Colon (tissue), 2 donors: ENCODE results near the gene RNF212.
A peak's percentile ranks its signal among the peaks of the same experiment; 100 is the strongest.
"Not testable (repeated sequence)": the region's sequence is repeated elsewhere in the genome, so short reads cannot be mapped to it uniquely, and the experiment has no call there.

ENCODE experiments used
- FAIRE-seq: peaks from 2 replicates; lab custom pipeline; 2012; peaks lifted over from hg19 to GRCh38; lab: Jason Lieb, UNC
- donor health status: control.
- donor health status: control.

RNF212 gene

GRCh38 chr4:1113311-1114009 is at the start of gene RNF212:
TSS of gene RNF212 (minus strand) at chr4:1113564. CDS start at chr4:1113464, 100 bp downstream.
- FAIRE-seq, result no peak

- no peak for FAIRE-seq
Measured at GRCh38 chr4:1160351-1160750, 47.0 kb upstream of the RNF212 start.

- FAIRE-seq, result no peak
Measured at GRCh38 chr4:1156069-1156468, 42.7 kb upstream of the RNF212 start.

- FAIRE-seq, result no peak
Measured at GRCh38 chr4:1155314-1155713, 42.0 kb upstream of the RNF212 start.

GRCh38 chr4:1154523-1155182 is 41.3 kb upstream of the RNF212 start:
- FAIRE-seq, result no peak

- FAIRE-seq, result no peak
Measured at GRCh38 chr4:1154126-1154522, 40.8 kb upstream of the RNF212 start.

GRCh38 chr4:1153567-1154090 is 40.3 kb upstream of the RNF212 start:
- FAIRE-seq, result no peak

- no peak for FAIRE-seq
Measured at GRCh38 chr4:1152290-1152689, 38.9 kb upstream of the RNF212 start.

- no peak for FAIRE-seq
Measured at GRCh38 chr4:1151541-1151940, 38.2 kb upstream of the RNF212 start.

- no peak for FAIRE-seq
Measured at GRCh38 chr4:1150875-1151274, 37.5 kb upstream of the RNF212 start.

- no peak for FAIRE-seq
Measured at GRCh38 chr4:1139860-1140259, 26.5 kb upstream of the RNF212 start.

GRCh38 chr4:1137850-1138249 is 24.5 kb upstream of the RNF212 start:
- no peak for FAIRE-seq

GRCh38 chr4:1137063-1137776 is 23.9 kb upstream of the RNF212 start:
- peak; percentile 76 for FAIRE-seq

- no peak for FAIRE-seq
Measured at GRCh38 chr4:1136048-1136447, 22.7 kb upstream of the RNF212 start.

GRCh38 chr4:1133033-1133432 is 19.7 kb upstream of the RNF212 start:
- no peak for FAIRE-seq

GRCh38 chr4:1130316-1131186 is 17.2 kb upstream of the RNF212 start:
- FAIRE-seq, result no peak

- FAIRE-seq, result no peak
Measured at GRCh38 chr4:1126506-1126905, 13.1 kb upstream of the RNF212 start.

- FAIRE-seq, result not testable (repeated sequence)
Measured at GRCh38 chr4:1125466-1125865, 12.1 kb upstream of the RNF212 start.

- no peak for FAIRE-seq
Measured at GRCh38 chr4:1124818-1125217, 11.5 kb upstream of the RNF212 start.

GRCh38 chr4:1122505-1122904 is 9.1 kb upstream of the RNF212 start:
- no peak for FAIRE-seq

GRCh38 chr4:1116838-1117237 is 3.5 kb upstream of the RNF212 start:
- no peak for FAIRE-seq
